ENCODE results near the gene LDLRAD4.

LDLRAD4 gene

GRCh38 chr18:13379930-13380690, 161.6 kb downstream of the LDLRAD4 start:
- TF ChIP-seq CTCF (IDR thresholded peaks at IDR 0.05; ENCODE audit: low read depth, low read length): no peak
- H3K4me3 ChIP-seq (ENCODE audit: low read depth, low read length): no peak overlapping the region
- H3K36me3 ChIP-seq: no peaks in the 10 kb centered on the region
- no peaks in the 10 kb centered on the region for H3K9me3 ChIP-seq (ENCODE audit: severe bottlenecking)
- no peak overlapping the region for H3K27ac ChIP-seq
- H3K27me3 ChIP-seq (ENCODE audit: insufficient read depth, low read depth, severe bottlenecking): no peaks in the 10 kb centered on the region
- DNase-seq: no peak

GRCh38 chr18:13380691-13381070, 162.1 kb downstream of the LDLRAD4 start:
- Histone ChIP-seq H3K4me3 (ENCODE audit: low read depth, low read length) (no peak overlapping the region), H3K9me3 (ENCODE audit: severe bottlenecking) (no peaks in the 10 kb centered on the region)
- TF ChIP-seq CTCF (IDR thresholded peaks at IDR 0.05; ENCODE audit: low read depth, low read length): no peak

GRCh38 chr18:13381331-13381730, 162.8 kb downstream of the LDLRAD4 start:
- H3K9me3 ChIP-seq (ENCODE audit: severe bottlenecking): no peaks in the 10 kb centered on the region
- no peak overlapping the region for H3K4me3 ChIP-seq (ENCODE audit: low read depth, low read length)
- DNase-seq: no peak
- no peaks in the 10 kb centered on the region for H3K36me3 ChIP-seq
- H3K27ac ChIP-seq: no peak overlapping the region
- no peak for TF ChIP-seq CTCF (IDR thresholded peaks at IDR 0.05; ENCODE audit: low read depth, low read length)
- no peaks in the 10 kb centered on the region for H3K27me3 ChIP-seq (ENCODE audit: insufficient read depth, low read depth, severe bottlenecking)

More at GRCh38 chr18:13380691-13381070, 162.1 kb downstream of the LDLRAD4 start:
- no peak for DNase-seq
- Histone ChIP-seq H3K27me3 (ENCODE audit: insufficient read depth, low read depth, severe bottlenecking) (no peaks in the 10 kb centered on the region), H3K36me3 (no peaks in the 10 kb centered on the region), H3K27ac (no peak overlapping the region)

- no peaks in the 10 kb centered on the region for H3K27me3 ChIP-seq (ENCODE audit: insufficient read depth, low read depth, severe bottlenecking)
- H3K36me3 ChIP-seq: no peaks in the 10 kb centered on the region
- H3K9me3 ChIP-seq (ENCODE audit: severe bottlenecking): no peaks in the 10 kb centered on the region
- TF ChIP-seq CTCF (IDR thresholded peaks at IDR 0.05; ENCODE audit: low read depth, low read length): no peak
- H3K4me3 ChIP-seq (ENCODE audit: low read depth, low read length): no peak overlapping the region
- H3K27ac ChIP-seq: no peak overlapping the region
- no peak for DNase-seq
These were observed 163.4 kb downstream of the LDLRAD4 start for GRCh38 chr18:13381944-13382365.

GRCh38 chr18:13382366-13382953, 163.9 kb downstream of the LDLRAD4 start:
- H3K4me3 ChIP-seq (ENCODE audit: low read depth, low read length): no peak overlapping the region
- DNase-seq: no peak
- H3K27ac ChIP-seq: no peak overlapping the region
- TF ChIP-seq CTCF (IDR thresholded peaks at IDR 0.05; ENCODE audit: low read depth, low read length): no peak
- H3K27me3 ChIP-seq (ENCODE audit: insufficient read depth, low read depth, severe bottlenecking): no peaks in the 10 kb centered on the region
- H3K36me3 ChIP-seq: no peaks in the 10 kb centered on the region
- H3K9me3 ChIP-seq (ENCODE audit: severe bottlenecking): no peaks in the 10 kb centered on the region

Data from WERI-Rb-1 (cell line).